Measurements from ENCODE around the gene PIAS4. TPM values are rescaled to one million over a fixed set of nuclear protein-coding genes. Genes with fewer than 3 reads are reported as not detected.

The PIAS4 gene
- total and polyA plus RNA-seq, 9 of the 15 experiments (the other 6 are each of a cell fraction or from before 2014, with no cell fraction given): 0.27 to 34.9 (median 14.4) TPM

DNA sequence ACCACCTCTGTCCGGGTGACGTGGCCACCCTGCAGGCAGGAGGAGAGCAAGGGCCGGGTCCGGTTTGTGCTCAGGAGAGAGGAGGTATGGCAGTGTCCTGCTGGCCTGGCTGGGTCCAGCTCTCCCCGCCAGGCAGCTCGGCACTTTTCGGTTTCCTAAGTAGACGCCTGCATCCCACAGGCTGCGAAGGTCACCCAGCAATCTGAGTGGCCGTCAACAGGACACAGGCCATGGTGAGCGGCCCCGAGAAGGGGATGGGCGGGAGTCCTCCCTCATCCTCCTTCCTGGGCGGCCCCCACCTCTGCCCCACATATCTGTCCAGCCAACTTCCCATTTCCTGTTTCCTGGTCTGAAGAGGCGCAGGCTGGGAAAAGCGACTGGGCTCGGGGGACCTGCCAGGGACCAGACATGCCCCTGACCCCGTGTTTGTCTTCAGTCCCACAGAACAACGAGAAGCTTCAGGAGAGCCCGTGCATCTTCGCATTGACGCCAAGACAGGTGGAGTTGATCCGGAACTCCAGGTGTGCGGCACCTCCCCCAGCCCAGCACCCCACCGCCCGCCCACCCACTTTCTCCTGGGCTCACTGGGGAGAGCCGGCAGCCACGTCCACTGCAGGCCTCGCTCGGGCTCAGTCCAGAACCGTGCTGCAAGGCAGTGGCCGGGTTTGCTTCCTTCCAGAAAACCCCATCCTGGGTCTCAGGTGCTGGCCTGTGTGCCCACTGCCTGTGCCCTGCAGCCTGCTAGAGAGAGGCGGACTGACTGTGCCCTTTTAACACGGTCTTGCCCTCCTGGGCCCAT, 16.3 kb downstream of the PIAS4 start:
- Histone ChIP-seq H3K9me3 (replicated peaks; ENCODE audit: control insufficient read depth, insufficient read depth, low read depth, low read length) (no peaks in the 10 kb centered on the region), H3K4me3 (no peak overlapping the region), H3K36me3 (ENCODE audit: control insufficient read depth, insufficient read depth, low read length) (peaks cover 33% of the 10 kb centered on the region; the same call in 2 of the 3 replicates), H3K9me1 (ENCODE audit: control insufficient read depth, insufficient read depth, low read length) (peaks cover 3% of the 10 kb centered on the region), H3K9ac (ENCODE audit: insufficient read depth in 1 of 2, low read depth in 2 of 2, low read length in 2 of 2) (peak overlapping the region in 1 of 2 experiments; percentile 64; a peak in 1 of 4 replicates), H3K79me2 (ENCODE audit: control insufficient read depth, insufficient read depth, low read length) (peaks cover 10% of the 10 kb centered on the region), H4K20me1 (replicated peaks; ENCODE audit: control insufficient read depth, insufficient read depth, low read length) (peaks cover 7% of the 10 kb centered on the region; the same call in 1 of the 2 replicates), H2AFZ (ENCODE audit: low read depth, low read length) (no peak overlapping the region), H3K27ac (ENCODE audit: extremely low read depth, low read depth, low read length) (no peak overlapping the region), H3K4me2 (ENCODE audit: insufficient read depth, low read length) (no peak overlapping the region), H3K27me3 (ENCODE audit: control insufficient read depth in 2 of 2, insufficient read depth in 2 of 2, low read length in 2 of 2) (no peaks in the 10 kb centered on the region), H3K4me1 (replicated peaks in 1 of 2; ENCODE audit: control insufficient read depth in 2 of 2, insufficient read depth in 2 of 2, low read length in 2 of 2) (peaks cover 0 to 23% of the 10 kb centered on the region in 2 experiments; a peak in 2 of 5 replicates)
- no peak for ATAC-seq
- WGBS (ENCODE audit: insufficient coverage, low coverage, missing lambda C conversion rate): 86% methylated on average over 19 of the region's 34 CpGs
- TF ChIP-seq RBFOX2 (IDR thresholded peaks at IDR 0.05; ENCODE audit: low read depth, low read length) (0 out of 2 replicates have a peak, but pooled peaks have one; percentile 16), SRSF7 (optimal IDR thresholded peaks at IDR 0.05; ENCODE audit: low read depth, low read length) (no peak), POLR3G (IDR thresholded peaks at IDR 0.05; ENCODE audit: extremely low read depth, insufficient read length, insufficient replicate concordance) (no peak)
- DNase-seq (ENCODE audit: extremely low read depth in 1 of 4, low spot score in 3 of 4): no peak
- POLR2A ChIA-PET: interaction anchor here (0.6 kb wide), 1 partner anchor 39 kb away, joined by 3 read pairs; no protein-coding TSS in a partner anchor
- no peak for FAIRE-seq
- CTCF ChIA-PET (ENCODE audit: low intra/inter-chr PET ratio): no interaction called here
- in situ Hi-C loops (cut with MboI) (no loop called here), intact Hi-C loops (cut with micrococcal nuclease) (no loop called here)
- no TSS peak for BruUV-seq (replicated peaks)

- Histone ChIP-seq H3K9ac (ENCODE audit: insufficient read depth in 1 of 2, low read depth in 2 of 2, low read length in 2 of 2) (0 out of 4 replicates have a peak overlapping the region, but pooled peaks of 1 of the 2 experiments have one; percentile 58), H3K27ac (ENCODE audit: extremely low read depth, low read depth, low read length) (no peak overlapping the region), H3K27me3 (ENCODE audit: control insufficient read depth in 2 of 2, insufficient read depth in 2 of 2, low read length in 2 of 2) (no peaks in the 10 kb centered on the region), H3K9me3 (replicated peaks; ENCODE audit: control insufficient read depth, insufficient read depth, low read depth, low read length) (no peaks in the 10 kb centered on the region), H3K4me2 (ENCODE audit: insufficient read depth, low read length) (no peak overlapping the region), H3K79me2 (ENCODE audit: control insufficient read depth, insufficient read depth, low read length) (peaks cover 10% of the 10 kb centered on the region), H4K20me1 (replicated peaks; ENCODE audit: control insufficient read depth, insufficient read depth, low read length) (peaks cover 7% of the 10 kb centered on the region; the same call in 1 of the 2 replicates), H3K4me1 (replicated peaks in 1 of 2; ENCODE audit: control insufficient read depth in 2 of 2, insufficient read depth in 2 of 2, low read length in 2 of 2) (peaks cover 0 to 13% of the 10 kb centered on the region in 2 experiments; a peak in 2 of 5 replicates), H3K9me1 (ENCODE audit: control insufficient read depth, insufficient read depth, low read length) (peaks cover 3% of the 10 kb centered on the region), H2AFZ (ENCODE audit: low read depth, low read length) (no peak overlapping the region), H3K4me3 (no peak overlapping the region), H3K36me3 (ENCODE audit: control insufficient read depth, insufficient read depth, low read length) (peaks cover 33% of the 10 kb centered on the region; the same call in 2 of the 3 replicates)
- no TSS peak for BruUV-seq (replicated peaks)
- POLR2A ChIA-PET: interaction anchor here (1.1 kb wide), 1 partner anchor 9 kb away, joined by 8 read pairs; no protein-coding TSS in a partner anchor
- 72% methylated on average over 10 of the region's 11 CpGs for WGBS (ENCODE audit: insufficient coverage, low coverage, missing lambda C conversion rate)
- CTCF ChIA-PET (ENCODE audit: low intra/inter-chr PET ratio): no interaction called here
- ATAC-seq: no peak
- intact Hi-C loops (cut with micrococcal nuclease): no loop called here
- FAIRE-seq: no peak
- in situ Hi-C loops (cut with MboI): no loop called here
- DNase-seq (ENCODE audit: extremely low read depth in 1 of 4, low spot score in 3 of 4): no peak
- TF ChIP-seq SPI1 (IDR thresholded peaks at IDR 0.05; ENCODE audit: borderline replicate concordance, low read depth, low read length) (no peak), GTF3C2 (IDR thresholded peaks at IDR 0.05; ENCODE audit: borderline replicate concordance, extremely low read depth, insufficient read length) (no peak), GATAD2B (IDR thresholded peaks at IDR 0.05; ENCODE audit: borderline replicate concordance) (no peak), GTF2E2 (tag; IDR thresholded peaks at IDR 0.05) (no peak), MXI1 (IDR thresholded peaks at IDR 0.05; ENCODE audit: low read depth, low read length) (no peak), FOXA1 (IDR thresholded peaks at IDR 0.05; ENCODE audit: borderline replicate concordance) (no peak), OTX1 (CRISPR knock-in tag; IDR thresholded peaks at IDR 0.05) (no peak), ETS2 (tag; IDR thresholded peaks at IDR 0.05; ENCODE audit: borderline replicate concordance, poor library complexity, severe bottlenecking) (no peak), ZFP36 (IDR thresholded peaks at IDR 0.05; ENCODE audit: low read depth, low read length, partially characterized antibody) (no peak)
These were observed 17.8 kb downstream of the PIAS4 start for GRCh38 chr19:4025317-4025716.
